Mesothelial cell of epicardium (in vitro differentiated cells): ENCODE results near the gene OSBPL2. TPM values are rescaled to one million over a fixed set of nuclear protein-coding genes. Genes with fewer than 3 reads are reported as not detected.

Experiments
- DNase-seq, 2 experiments: peaks; one replicate each; pipeline ENCODE4 v3.0.0; 2021; ENCODE audit warnings: low spot score in 2 of 2; ENCODE audit not compliant: unreplicated experiment in 2 of 2
- H3K27ac Mint-ChIP-seq: 2 replicates; pipeline ENCODE4 v1.8.0; 2021; ENCODE audit warnings: mixed read lengths
- H3K27me3 Mint-ChIP-seq: 2 replicates; pipeline ENCODE4 v1.8.0; 2021; ENCODE audit warnings: low read depth, mixed read lengths
- H3K36me3 Mint-ChIP-seq: 2 replicates; pipeline ENCODE4 v1.8.0; 2021; ENCODE audit warnings: mixed read lengths
- H3K4me1 Mint-ChIP-seq: 2 replicates; pipeline ENCODE4 v1.8.0; 2021; ENCODE audit warnings: mixed read lengths
- H3K4me3 Mint-ChIP-seq: 2 replicates; pipeline ENCODE4 v1.8.0; 2021; ENCODE audit warnings: mild to moderate bottlenecking, moderate library complexity, mixed read lengths
- H3K9me3 Mint-ChIP-seq: 2 replicates; pipeline ENCODE4 v1.8.0; 2021; ENCODE audit warnings: mixed read lengths
- CTCF ChIP-seq: fragments of 200-600 bp; sonication (generic); IDR thresholded peaks from one replicate; pipeline ENCODE4 v1.5.0; 2021; ENCODE audit warnings: antibody characterized with exemption; ENCODE audit not compliant: unreplicated experiment
- total RNA-seq: library from RNA; stranded (reverse); gene quantifications from 3 replicates; pipeline ENCODE4 v1.2.1, GENCODE V29; 2021

OSBPL2 gene
- total RNA-seq, 1 donor from 2014 or later: 57.7 TPM

GRCh38 chr20:62336775-62337557 is 98.6 kb downstream of the OSBPL2 start:
- DNase-seq: no peak
- no peak overlapping the region for H3K27ac Mint-ChIP-seq
- no peaks in the 10 kb centered on the region for H3K27me3 Mint-ChIP-seq
- no peak overlapping the region for H3K4me3 Mint-ChIP-seq
- TF ChIP-seq CTCF: no peak
- H3K36me3 Mint-ChIP-seq: peaks cover 25% of the 10 kb centered on the region
- H3K9me3 Mint-ChIP-seq: peaks cover 5% of the 10 kb centered on the region
- no peaks in the 10 kb centered on the region for H3K4me1 Mint-ChIP-seq

GRCh38 chr20:62337558-62338293 is 99.4 kb downstream of the OSBPL2 start:
- Mint-ChIP-seq H3K4me1 (no peaks in the 10 kb centered on the region), H3K4me3 (no peak overlapping the region), H3K9me3 (peaks cover 5% of the 10 kb centered on the region), H3K27ac (no peak overlapping the region), H3K36me3 (peaks cover 29% of the 10 kb centered on the region), H3K27me3 (no peaks in the 10 kb centered on the region)
- DNase-seq: no peak
- no peak for TF ChIP-seq CTCF

- H3K9me3 Mint-ChIP-seq: peaks cover 5% of the 10 kb centered on the region
- H3K27ac Mint-ChIP-seq: no peak overlapping the region
- no peak overlapping the region for H3K4me3 Mint-ChIP-seq
- no peaks in the 10 kb centered on the region for H3K4me1 Mint-ChIP-seq
- no peaks in the 10 kb centered on the region for H3K27me3 Mint-ChIP-seq
- DNase-seq: no peak
- H3K36me3 Mint-ChIP-seq: peaks cover 34% of the 10 kb centered on the region
- no peak for TF ChIP-seq CTCF
Observed at GRCh38 chr20:62338294-62338620, 99.9 kb downstream of the OSBPL2 start.

DNA sequence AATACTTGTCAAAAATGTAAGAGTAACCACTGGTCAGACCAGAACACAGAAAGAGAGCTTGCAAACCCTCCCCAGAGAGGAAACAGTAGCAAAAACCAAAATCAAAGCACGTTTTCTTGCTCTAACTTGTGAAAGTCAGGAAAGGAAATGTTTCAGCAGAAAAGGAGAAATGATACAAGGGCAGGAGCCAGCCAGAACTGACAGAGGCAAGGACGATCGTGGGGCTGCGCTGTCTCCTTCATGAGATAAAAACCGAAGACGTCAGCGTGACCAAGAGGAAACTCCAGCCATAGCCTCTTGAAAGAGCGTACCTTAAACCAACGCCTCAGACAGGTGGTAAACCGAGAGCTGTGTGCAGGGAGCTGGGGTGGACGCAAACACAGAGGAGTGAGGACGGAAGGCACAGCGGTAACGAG is 101.3 kb downstream of the OSBPL2 start:
- peaks cover 41% of the 10 kb centered on the region for H3K36me3 Mint-ChIP-seq
- TF ChIP-seq CTCF: no peak
- no peak for DNase-seq
- H3K27me3 Mint-ChIP-seq: no peaks in the 10 kb centered on the region
- H3K27ac Mint-ChIP-seq: no peak overlapping the region
- H3K9me3 Mint-ChIP-seq: peaks cover 5% of the 10 kb centered on the region
- no peak overlapping the region for H3K4me3 Mint-ChIP-seq
- H3K4me1 Mint-ChIP-seq: no peaks in the 10 kb centered on the region

DNA sequence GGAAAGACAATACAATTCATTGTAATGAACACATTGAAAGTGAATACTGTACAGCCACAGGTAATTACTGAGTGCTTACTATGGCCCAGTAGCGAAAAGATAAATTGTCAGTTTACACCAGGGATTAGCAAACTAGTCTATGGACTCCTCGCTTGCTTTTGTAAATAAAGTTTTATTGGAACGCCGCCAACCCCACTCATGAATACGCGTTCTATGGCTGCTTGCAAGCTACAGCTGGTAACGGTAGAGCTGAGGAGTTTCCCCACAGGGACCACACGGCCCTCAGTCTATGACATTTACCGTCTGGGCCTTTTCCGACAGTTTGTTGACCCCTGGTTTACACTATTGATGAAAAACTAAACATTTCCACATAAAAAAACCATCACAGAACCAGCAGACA is 104.6 kb downstream of the OSBPL2 start:
- Mint-ChIP-seq H3K36me3 (peaks cover 42% of the 10 kb centered on the region), H3K9me3 (peaks cover 6% of the 10 kb centered on the region), H3K4me3 (no peak overlapping the region), H3K27me3 (no peaks in the 10 kb centered on the region), H3K27ac (no peak overlapping the region), H3K4me1 (no peaks in the 10 kb centered on the region)
- DNase-seq: no peak
- TF ChIP-seq CTCF: no peak
